CD4-positive, alpha-beta T cell treated with Interleukin-2 at 100 ng/mL for 4 hours (primary cell): ENCODE data around the gene LDB1.
A peak's percentile ranks its signal among the peaks of the same experiment; 100 is the strongest.

Experiments
- DNase-seq: peaks from one replicate; pipeline ENCODE4 v3.0.0-alpha.2; 2020; ENCODE audit warnings: low spot score

The LDB1 gene

GRCh38 chr10:102120142-102120990 is at the start of gene LDB1:
Gene LDB1, minus strand, starts transcription at chr10:102120368. Its CDS starts 258 bp downstream, at chr10:102120110.
- DNase-seq, result peak; percentile 78

- DNase-seq, result no peak
Observed at GRCh38 chr10:102167861-102168260, 47.7 kb upstream of the LDB1 start.

GRCh38 chr10:102163342-102163989 is 43.3 kb upstream of the LDB1 start:
- no peak for DNase-seq

- no peak for DNase-seq
Observed at GRCh38 chr10:102159831-102160230, 39.7 kb upstream of the LDB1 start.

- no peak for DNase-seq
Observed at GRCh38 chr10:102159051-102159597, 39.0 kb upstream of the LDB1 start.

GRCh38 chr10:102157224-102157623 is 37.1 kb upstream of the LDB1 start:
- no peak for DNase-seq

- DNase-seq, result no peak
Observed at GRCh38 chr10:102154466-102155116, 34.4 kb upstream of the LDB1 start.

GRCh38 chr10:102153093-102153620 is 33.0 kb upstream of the LDB1 start:
- no peak for DNase-seq

GRCh38 chr10:102152545-102152890 is 32.4 kb upstream of the LDB1 start:
- no peak for DNase-seq

GRCh38 chr10:102151774-102152544 is 31.8 kb upstream of the LDB1 start, which contains the start of gene NOLC1:
Gene NOLC1, plus strand, starts transcription at chr10:102152389. Its CDS starts 22 bp downstream, at chr10:102152411.
- peak; percentile 99 for DNase-seq

- no peak for DNase-seq
Observed at GRCh38 chr10:102150970-102151773, 31.0 kb upstream of the LDB1 start.

GRCh38 chr10:102148275-102148674 is 28.1 kb upstream of the LDB1 start:
- DNase-seq, result no peak

GRCh38 chr10:102147561-102147960 is 27.4 kb upstream of the LDB1 start:
- no peak for DNase-seq

- DNase-seq, result no peak
Observed at GRCh38 chr10:102146971-102147428, 26.8 kb upstream of the LDB1 start.

GRCh38 chr10:102141583-102142107 is 21.5 kb upstream of the LDB1 start:
- no peak for DNase-seq

GRCh38 chr10:102140913-102141540 is 20.9 kb upstream of the LDB1 start:
- DNase-seq, result no peak

GRCh38 chr10:102140218-102140617 is 20.1 kb upstream of the LDB1 start:
- no peak for DNase-seq

- DNase-seq, result no peak
Observed at GRCh38 chr10:102139281-102140110, 19.3 kb upstream of the LDB1 start.

- DNase-seq, result no peak
Observed at GRCh38 chr10:102135956-102136526, 15.9 kb upstream of the LDB1 start.
